Measurements from ENCODE around the gene ROR2.

The ROR2 gene

GRCh38 chr9:91841591-91841990, 108.4 kb downstream of the ROR2 start:
- no peak for DNase-seq (ENCODE audit: low read depth in 2 of 2)

GRCh38 chr9:91840882-91841281, 109.1 kb downstream of the ROR2 start:
- no peak for DNase-seq (ENCODE audit: low read depth in 2 of 2)

GRCh38 chr9:91840469-91840868, 109.6 kb downstream of the ROR2 start:
- no peak for DNase-seq (ENCODE audit: low read depth in 2 of 2)

- no peak for DNase-seq (ENCODE audit: low read depth in 2 of 2)
Measured at GRCh38 chr9:91839926-91840465, 110.0 kb downstream of the ROR2 start.

- DNase-seq (ENCODE audit: low read depth in 2 of 2), result no peak
Measured at GRCh38 chr9:91837981-91838731, 111.9 kb downstream of the ROR2 start.

GRCh38 chr9:91836515-91836914, 113.5 kb downstream of the ROR2 start:
- DNase-seq (ENCODE audit: low read depth in 2 of 2), result no peak

GRCh38 chr9:91835632-91836031, 114.4 kb downstream of the ROR2 start:
- DNase-seq (ENCODE audit: low read depth in 2 of 2), result no peak

GRCh38 chr9:91835216-91835615, 114.8 kb downstream of the ROR2 start:
- no peak for DNase-seq (ENCODE audit: low read depth in 2 of 2)

GRCh38 chr9:91834740-91835139, 115.3 kb downstream of the ROR2 start:
- no peak for DNase-seq (ENCODE audit: low read depth in 2 of 2)

GRCh38 chr9:91833878-91834255, 116.2 kb downstream of the ROR2 start:
- no peak for DNase-seq (ENCODE audit: low read depth in 2 of 2)

GRCh38 chr9:91833096-91833877, 116.7 kb downstream of the ROR2 start:
- no peak for DNase-seq (ENCODE audit: low read depth in 2 of 2)

- DNase-seq (ENCODE audit: low read depth in 2 of 2), result no peak
Measured at GRCh38 chr9:91832322-91832721, 117.7 kb downstream of the ROR2 start.

- DNase-seq (ENCODE audit: low read depth in 2 of 2), result no peak
Measured at GRCh38 chr9:91825866-91826265, 124.2 kb downstream of the ROR2 start.

GRCh38 chr9:91825422-91825821, 124.6 kb downstream of the ROR2 start:
- no peak for DNase-seq (ENCODE audit: low read depth in 2 of 2)

GRCh38 chr9:91824601-91825305, 125.3 kb downstream of the ROR2 start:
- no peak for DNase-seq (ENCODE audit: low read depth in 2 of 2)

- no peak for DNase-seq (ENCODE audit: low read depth in 2 of 2)
Measured at GRCh38 chr9:91824151-91824550, 125.9 kb downstream of the ROR2 start.

- no peak for DNase-seq (ENCODE audit: low read depth in 2 of 2)
Measured at GRCh38 chr9:91820949-91821880, 128.8 kb downstream of the ROR2 start.

- no peak for DNase-seq (ENCODE audit: low read depth in 2 of 2)
Measured at GRCh38 chr9:91820126-91820750, 129.8 kb downstream of the ROR2 start.

GRCh38 chr9:91818647-91819403, 131.2 kb downstream of the ROR2 start:
- DNase-seq (ENCODE audit: low read depth in 2 of 2), result no peak

- DNase-seq (ENCODE audit: low read depth in 2 of 2), result no peak
Measured at GRCh38 chr9:91818225-91818585, 131.8 kb downstream of the ROR2 start.
